HepG2 (cell line): Measurements from ENCODE around the gene SAMD4A. TPM values are rescaled to one million over a fixed set of nuclear protein-coding genes. Genes with fewer than 3 reads are reported as not detected.

Experiments used
- ATAC-seq: fragments of 200-7000 bp; cut with Tn5 transposase; 3 replicates; pipeline ENCODE4 v1.9.1; 2020; ENCODE audit warnings: mild to moderate bottlenecking, moderate library complexity
- BruUV-seq: library from RNA; stranded (reverse); fragments of 400-500 nt; replicated peaks from 2 replicates; lab custom pipeline; 2021; lab: Mats Ljungman, UMichigan
- CTCF ChIA-PET: fragments of 300-600 bp; formaldehyde crosslinking; extraction: SDS; loops from one replicate; lab custom pipeline; 2021; ENCODE audit warnings: low total read pairs, inconsistent platforms, low intra/inter-chr PET ratio; lab: Yijun Ruan, JAX
- POLR2A ChIA-PET: fragments of 350-600 bp; sonication (Branson Sonifier 250); formaldehyde crosslinking; loops from one replicate; lab custom pipeline; 2020; ENCODE audit warnings: antibody characterized with exemption, inconsistent platforms; lab: Yijun Ruan, JAX
- DNase-seq: peaks from one replicate; pipeline ENCODE4 v3.0.0-alpha.2; 2015; ENCODE audit warnings: low spot score
- FAIRE-seq: peaks from 3 replicates; lab custom pipeline; 2011; peaks lifted over from hg19 to GRCh38; lab: Jason Lieb, UNC
- H2AFZ ChIP-seq: one replicate; pipeline ENCODE4 v1.6.1; 2011; ENCODE audit warnings: low read length, inconsistent platforms
- H3K27ac ChIP-seq: fragments of 300-600 bp; 3 replicates; pipeline ENCODE4 v1.8.0; 2011; ENCODE audit warnings: mixed run types, mild to moderate bottlenecking, mixed read lengths, low read length, inconsistent platforms; ENCODE audit not compliant: insufficient read depth; ENCODE audit errors: extremely low read length
- H3K27me3 ChIP-seq, 2 experiments: fragments of 200-600 bp in 1 of 2; 2 replicates in 1 of 2; 3 replicates in 1 of 2; pipeline versions ENCODE4 v1.6.0 to v1.8.0; 2011; ENCODE audit warnings: low read length in 2 of 2, mild to moderate bottlenecking in 2 of 2, moderate library complexity in 2 of 2, inconsistent platforms in 1 of 2; ENCODE audit not compliant: insufficient read depth in 2 of 2, control insufficient read depth in 1 of 2
- H3K36me3 ChIP-seq, 2 experiments: fragments of 200-600 bp in 1 of 2; replicated peaks in 1 of 2; 2 replicates in 1 of 2; 3 replicates in 1 of 2; pipeline versions ENCODE4 v1.5.1 to v1.8.0; 2011; ENCODE audit warnings: low read length in 2 of 2, inconsistent platforms in 1 of 2; ENCODE audit not compliant: insufficient read depth in 2 of 2, control insufficient read depth in 1 of 2
- H3K4me1 ChIP-seq: 2 replicates; pipeline ENCODE4 v1.5.1; 2012; ENCODE audit warnings: low read length, inconsistent platforms; ENCODE audit not compliant: insufficient read depth
- H3K4me2 ChIP-seq: 2 replicates; pipeline ENCODE4 v1.6.0; 2011; ENCODE audit warnings: low read depth, low read length, inconsistent platforms
- H3K4me3 ChIP-seq, 3 experiments: fragments of 200-600 bp in 1 of 3; sonication (generic), shearing (Covaris generic) in 1 of 3; replicated peaks in 1 of 3; 2 replicates each; pipeline ENCODE4 v1.5.1; 2011 to 2016; ENCODE audit warnings: low read length in 3 of 3, inconsistent platforms in 2 of 3, low read depth in 2 of 3, mild to moderate bottlenecking in 2 of 3, control low read depth in 1 of 3, mixed read lengths in 1 of 3; ENCODE audit not compliant: insufficient read depth in 1 of 3
- H3K79me2 ChIP-seq: one replicate; pipeline ENCODE4 v1.6.1; 2011; ENCODE audit warnings: low read length, inconsistent platforms; ENCODE audit not compliant: insufficient read depth
- H3K9ac ChIP-seq: 2 replicates; pipeline ENCODE4 v1.6.0; 2011; ENCODE audit warnings: mild to moderate bottlenecking, low read depth, low read length, inconsistent platforms; ENCODE audit not compliant: insufficient read depth
- H3K9me3 ChIP-seq: 2 replicates; pipeline ENCODE4 v1.5.1; 2012; ENCODE audit warnings: mild to moderate bottlenecking, low read length
- H4K20me1 ChIP-seq: 2 replicates; pipeline ENCODE4 v1.6.0; 2011; ENCODE audit warnings: inconsistent platforms, mild to moderate bottlenecking, low read length, moderate library complexity; ENCODE audit not compliant: insufficient read depth
- CCDC6 ChIP-seq: sonication (generic); formaldehyde crosslinking; IDR thresholded peaks from 2 replicates; pipeline ENCODE4 v1.8.1; 2022; ENCODE audit warnings: mild to moderate bottlenecking, missing genetic modification reagents, moderate library complexity
- GATAD1 ChIP-seq: IDR thresholded peaks from 2 replicates; pipeline ENCODE4 v1.6.1; 2016; ENCODE audit warnings: missing genetic modification reagents, missing compliant biosample characterization
- KDM6A ChIP-seq: IDR thresholded peaks from 2 replicates; pipeline ENCODE4 v1.6.1; 2016; ENCODE audit warnings: low read depth
- PHF21A ChIP-seq: sonication (generic); formaldehyde crosslinking; IDR thresholded peaks from 2 replicates; pipeline ENCODE4 v1.5.0; 2020; ENCODE audit warnings: mild to moderate bottlenecking, missing genetic modification reagents
- RNF2 ChIP-seq: fragments of 450-650 bp; conservative IDR thresholded peaks from 2 replicates; pipeline ENCODE4 v1.6.1; 2016; ENCODE audit warnings: low read depth
- YEATS2 ChIP-seq: sonication (generic); formaldehyde crosslinking; IDR thresholded peaks from 2 replicates; pipeline ENCODE4 v1.4.0; 2020; ENCODE audit warnings: missing genetic modification reagents, borderline replicate concordance
- ZNF256 ChIP-seq: sonication (generic); formaldehyde crosslinking; conservative IDR thresholded peaks from 2 replicates; pipeline ENCODE4 v1.4.0; 2020; ENCODE audit warnings: missing genetic modification reagents
- ZNF317 ChIP-seq: sonication (generic); formaldehyde crosslinking; IDR thresholded peaks from 2 replicates; pipeline ENCODE4 v1.5.0; 2020; ENCODE audit warnings: mild to moderate bottlenecking, missing genetic modification reagents
- ZNF567 ChIP-seq: sonication (generic); formaldehyde crosslinking; IDR thresholded peaks from 2 replicates; pipeline ENCODE4 v1.8.1; 2023; ENCODE audit warnings: mild to moderate bottlenecking, missing genetic modification reagents, borderline replicate concordance
- ZNF776 ChIP-seq: sonication (generic); formaldehyde crosslinking; IDR thresholded peaks from 2 replicates; pipeline ENCODE4 v1.4.0; 2020; ENCODE audit warnings: mild to moderate bottlenecking, missing genetic modification reagents
- WGBS: methylation state at CpG from one replicate; pipeline ENCODE4 v1.1.6; 2017; ENCODE audit warnings: low lambda C conversion rate; 5-methylcytosine and 5-hydroxymethylcytosine counted together
- in situ Hi-C: cut with HindIII; loops from 2 replicates; pipeline ENCODE4 v1.10.0; 2017; ENCODE audit warnings: low pct_unique_long_range_greater_than_20kb; ENCODE audit not compliant: extremely low pct_ligation_motif_present
- intact Hi-C: fragments of 100-400 bp; cut with micrococcal nuclease; formaldehyde crosslinking; loops from one replicate; pipeline ENCODE4 v1.10.0; 2022; ENCODE audit not compliant: unreplicated experiment
- polyA plus RNA-seq, 8 experiments: library from polyadenylated mRNA; depleted of rRNA in 3 of 8; stranded (reverse) in 7 of 8; unstranded in 1 of 8; fragments of >200 nt; fragmentation: Illumina TruSeq in 4 of 8; extraction: Trizol in 4 of 8; gene quantifications; 2 replicates each; pipeline versions ENCODE4 v1.2.1 to v1.2.3, GENCODE V29; 2011 to 2016; ENCODE audit warnings: low read depth in 4 of 8, missing spikeins in 1 of 8, mixed read lengths in 1 of 8; ENCODE audit not compliant: insufficient read depth in 1 of 8
- total RNA-seq, 5 experiments: library from RNA; depleted of rRNA; stranded (reverse); fragments of >200 nt; fragmentation: Illumina TruSeq; extraction: Trizol; gene quantifications; 2 replicates each; pipeline ENCODE4 v1.2.3, GENCODE V29; 2016; ENCODE audit warnings: low read depth in 1 of 5
- TF ChIP-seq, protein P1 (sequence below): sonication (generic); formaldehyde crosslinking; IDR thresholded peaks from 2 replicates; pipeline ENCODE4 v1.5.1; 2020; ENCODE audit warnings: mild to moderate bottlenecking, missing genetic modification reagents, moderate library complexity

Gene SAMD4A
- total and polyA plus RNA-seq, 2 of the 13 experiments (the other 11 are each of a cell fraction or from before 2014, with no cell fraction given): 11.8 to 13.0 TPM

- in situ Hi-C loops (no loop called here), intact Hi-C loops (no loop called here)
- Histone ChIP-seq H2AFZ (no peak overlapping the region), H3K27ac (no peak overlapping the region), H4K20me1 (peaks cover 4% of the 10 kb centered on the region; the same call in 1 of the 2 replicates), H3K9me3 (no peaks in the 10 kb centered on the region), H3K9ac (no peak overlapping the region), H3K4me2 (no peak overlapping the region), H3K4me1 (peaks cover 18% of the 10 kb centered on the region; the same call in 1 of the 2 replicates), H3K27me3 (no peaks in the 10 kb centered on the region; a peak in 1 of 5 replicates), H3K36me3 (peaks cover 2 to 9% of the 10 kb centered on the region in 2 experiments; a peak in 3 of 5 replicates), H3K79me2 (peaks cover 27% of the 10 kb centered on the region), H3K4me3 (no peak overlapping the region)
- WGBS: 96% methylated on average over 10 of the region's 10 CpGs
- ATAC-seq: no peak
- POLR2A ChIA-PET: no interaction called here
- FAIRE-seq: no peak
- BruUV-seq: no TSS peak
- CTCF ChIA-PET: interaction anchor here (0.7 kb wide), 1 partner anchor 124 kb away, joined by 3 read pairs; no protein-coding TSS in a partner anchor
- no peak for TF ChIP-seq PHF21A (CRISPR knock-in tag)
- no peak for TF ChIP-seq ZNF567 (CRISPR knock-in tag)
- TF ChIP-seq, protein P1, sequence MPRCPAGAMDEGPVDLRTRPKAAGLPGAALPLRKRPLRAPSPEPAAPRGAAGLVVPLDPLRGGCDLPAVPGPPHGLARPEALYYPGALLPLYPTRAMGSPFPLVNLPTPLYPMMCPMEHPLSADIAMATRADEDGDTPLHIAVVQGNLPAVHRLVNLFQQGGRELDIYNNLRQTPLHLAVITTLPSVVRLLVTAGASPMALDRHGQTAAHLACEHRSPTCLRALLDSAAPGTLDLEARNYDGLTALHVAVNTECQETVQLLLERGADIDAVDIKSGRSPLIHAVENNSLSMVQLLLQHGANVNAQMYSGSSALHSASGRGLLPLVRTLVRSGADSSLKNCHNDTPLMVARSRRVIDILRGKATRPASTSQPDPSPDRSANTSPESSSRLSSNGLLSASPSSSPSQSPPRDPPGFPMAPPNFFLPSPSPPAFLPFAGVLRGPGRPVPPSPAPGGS: no peak
- TF ChIP-seq GATAD1 (CRISPR knock-in tag): no peak
- no peak for TF ChIP-seq YEATS2 (CRISPR knock-in tag)
- TF ChIP-seq RNF2: no peak
- no peak for TF ChIP-seq ZNF256 (CRISPR knock-in tag)
- TF ChIP-seq ZNF776 (CRISPR knock-in tag): no peak
- TF ChIP-seq CCDC6 (CRISPR knock-in tag): no peak
- TF ChIP-seq ZNF317: no peak
- no peak for TF ChIP-seq KDM6A (CRISPR knock-in tag)
- DNase-seq: no peak
Measured at GRCh38 chr14:54688229-54688628, 121.3 kb downstream of the SAMD4A start.
